GM20000 (cell line): ENCODE data around the gene GYPA.
"Not testable (repeated sequence)": the region's sequence is repeated elsewhere in the genome, so short reads cannot be mapped to it uniquely, and the experiment has no call there.

ENCODE experiments used
- DNase-seq: peaks from one replicate; pipeline ENCODE4 v3.0.0; 2012; ENCODE audit warnings: low spot score
- TF ChIP-seq, protein P1 (sequence below): IDR thresholded peaks from 2 replicates; pipeline ENCODE4 v1.5.1; 2012; ENCODE audit warnings: mild to moderate bottlenecking, control low read depth; ENCODE audit errors: extremely low read depth, missing control alignments

The GYPA gene

DNA sequence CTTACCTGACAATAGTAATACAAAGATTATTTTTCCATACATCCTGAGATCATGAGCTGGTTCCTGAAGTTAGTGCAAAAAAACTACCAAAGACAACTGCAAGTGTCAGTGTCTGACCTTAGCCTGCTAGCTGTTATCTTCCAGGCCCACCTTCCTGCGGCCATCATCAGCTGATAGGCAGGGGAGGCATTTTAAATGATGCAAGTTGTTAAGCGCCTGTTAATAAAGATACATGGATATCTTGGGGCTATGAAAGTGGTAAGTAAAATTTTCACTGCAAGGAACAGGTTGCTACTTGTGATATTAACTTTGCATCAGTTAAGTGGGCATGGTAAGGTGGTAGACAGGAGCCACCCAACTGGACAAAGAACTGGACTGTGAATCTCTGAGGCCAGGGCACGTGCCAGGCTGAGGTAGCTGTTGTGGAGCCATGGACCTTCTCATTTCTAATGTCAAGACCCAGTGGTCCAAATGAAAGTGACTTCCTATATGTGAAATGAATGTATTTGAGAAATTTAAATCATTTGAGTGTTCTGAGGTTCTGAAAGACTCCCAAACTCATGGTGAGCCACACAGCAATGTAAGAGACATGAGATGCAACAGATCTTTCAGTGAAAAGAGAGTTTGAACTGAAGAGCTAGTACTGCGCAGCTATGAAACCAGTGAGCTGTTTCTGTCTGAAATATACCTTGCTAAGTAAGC lies at the start of gene GYPA:
Gene GYPA, minus strand, starts transcription at position 125 of the 702 bp plus-strand sequence. Its CDS starts 83 bp downstream, at position 42.
- not testable (repeated sequence) for DNase-seq

DNA sequence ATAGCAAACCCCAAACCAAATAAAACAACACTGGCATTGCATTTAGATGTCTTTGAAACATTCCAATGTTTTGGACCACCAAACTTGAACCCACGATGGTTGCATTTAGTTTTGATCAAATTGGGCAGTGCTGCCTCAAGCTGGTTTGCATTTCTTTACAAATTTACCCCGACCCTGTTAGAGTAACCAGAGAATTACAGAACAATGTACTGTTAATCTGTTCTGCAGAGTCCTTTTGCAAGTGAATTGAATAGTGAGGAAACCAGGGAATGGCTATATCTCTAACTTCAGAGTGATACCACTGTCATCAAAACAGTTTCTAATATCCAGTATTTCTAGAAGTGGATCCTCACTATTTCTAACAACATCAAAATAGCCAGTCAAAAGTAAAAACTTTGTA lies 49.5 kb upstream of the GYPA start:
- DNase-seq = no peak
- TF ChIP-seq, protein P1, sequence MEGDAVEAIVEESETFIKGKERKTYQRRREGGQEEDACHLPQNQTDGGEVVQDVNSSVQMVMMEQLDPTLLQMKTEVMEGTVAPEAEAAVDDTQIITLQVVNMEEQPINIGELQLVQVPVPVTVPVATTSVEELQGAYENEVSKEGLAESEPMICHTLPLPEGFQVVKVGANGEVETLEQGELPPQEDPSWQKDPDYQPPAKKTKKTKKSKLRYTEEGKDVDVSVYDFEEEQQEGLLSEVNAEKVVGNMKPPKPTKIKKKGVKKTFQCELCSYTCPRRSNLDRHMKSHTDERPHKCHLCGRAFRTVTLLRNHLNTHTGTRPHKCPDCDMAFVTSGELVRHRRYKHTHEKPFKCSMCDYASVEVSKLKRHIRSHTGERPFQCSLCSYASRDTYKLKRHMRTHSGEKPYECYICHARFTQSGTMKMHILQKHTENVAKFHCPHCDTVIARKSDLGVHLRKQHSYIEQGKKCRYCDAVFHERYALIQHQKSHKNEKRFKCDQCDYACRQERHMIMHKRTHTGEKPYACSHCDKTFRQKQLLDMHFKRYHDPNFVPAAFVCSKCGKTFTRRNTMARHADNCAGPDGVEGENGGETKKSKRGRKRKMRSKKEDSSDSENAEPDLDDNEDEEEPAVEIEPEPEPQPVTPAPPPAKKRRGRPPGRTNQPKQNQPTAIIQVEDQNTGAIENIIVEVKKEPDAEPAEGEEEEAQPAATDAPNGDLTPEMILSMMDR = no peak

DNA sequence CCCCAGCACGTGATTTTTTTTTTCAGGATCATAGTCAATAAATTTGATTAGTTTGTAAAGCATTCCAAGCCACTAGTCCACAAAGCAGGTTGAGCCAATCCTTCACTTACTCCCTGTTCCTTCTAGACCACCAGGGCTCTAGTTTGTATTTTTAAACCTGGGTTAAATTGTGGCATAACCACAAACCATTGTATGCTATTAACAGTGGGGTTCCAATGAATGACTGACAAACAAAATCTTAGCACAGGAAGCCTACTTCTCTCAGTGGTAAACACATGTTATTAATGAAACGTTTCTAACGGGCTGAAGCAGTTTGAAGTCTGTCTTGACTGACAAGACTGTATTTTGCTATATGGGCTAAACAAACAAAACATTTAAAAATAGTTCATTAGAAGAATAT lies 48.6 kb upstream of the GYPA start:
- DNase-seq = no peak
- TF ChIP-seq, protein P1 = no peak

DNA sequence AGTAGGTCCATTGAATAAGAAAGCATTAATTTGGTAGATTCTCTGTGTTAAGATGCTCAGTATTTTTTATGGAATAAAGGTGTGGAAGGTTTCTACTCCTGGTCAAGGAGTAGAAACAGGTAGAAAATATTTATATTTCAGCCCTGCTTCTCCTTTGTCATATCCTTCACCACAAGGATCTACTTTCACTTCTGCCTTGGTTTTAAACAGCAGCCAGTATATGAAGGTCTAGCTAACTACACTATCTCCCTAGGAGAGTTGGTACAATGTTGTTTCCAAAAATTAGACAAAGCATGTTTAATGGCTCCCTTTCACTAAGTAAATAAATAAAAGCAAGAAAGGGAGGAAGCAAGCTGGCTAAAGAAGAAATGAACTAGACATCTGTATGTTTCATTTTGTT lies 44.6 kb upstream of the GYPA start:
- no peak for DNase-seq
- TF ChIP-seq, protein P1 = no peak

DNA sequence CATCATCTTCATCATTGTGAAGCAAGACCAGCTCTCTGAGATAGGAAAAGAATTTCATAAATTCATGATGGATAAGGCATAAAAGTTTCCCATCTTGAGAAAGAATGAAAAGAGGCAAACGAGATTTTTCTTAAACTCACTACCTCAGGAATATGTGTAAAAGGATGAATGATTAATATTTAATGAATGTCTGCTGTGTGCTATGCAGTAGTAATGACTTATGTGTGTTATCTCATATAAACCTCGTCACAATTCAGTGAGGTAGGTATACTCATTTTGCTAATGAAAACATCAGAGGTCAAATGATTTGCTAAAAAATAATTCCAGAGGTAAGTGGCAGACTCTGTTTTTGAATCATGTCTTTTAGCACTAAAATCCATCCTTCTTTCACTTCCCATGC lies 42.6 kb upstream of the GYPA start:
- TF ChIP-seq, protein P1 = no peak

DNA sequence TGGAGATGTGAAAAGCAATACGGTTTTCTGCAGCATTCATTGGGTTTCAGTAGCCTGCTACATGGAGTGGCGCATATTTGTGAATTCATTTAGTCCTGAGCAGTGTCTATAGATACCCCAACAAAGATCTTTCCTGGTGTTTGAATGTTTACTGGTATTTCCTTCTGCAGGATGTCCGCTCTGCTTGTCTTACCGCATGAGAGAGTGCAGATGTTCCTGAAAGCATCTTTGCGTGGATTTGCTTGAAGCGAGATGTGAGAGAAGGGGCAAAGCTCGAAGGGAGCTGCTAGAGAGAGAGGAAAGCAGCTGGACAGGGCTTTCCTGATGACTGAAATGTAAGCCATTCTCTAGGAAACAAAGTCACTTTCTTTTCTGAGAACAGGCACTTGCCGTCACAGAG lies 40.9 kb upstream of the GYPA start:
- TF ChIP-seq, protein P1 = no peak

More for the DNA sequence above, 42.6 kb upstream of the GYPA start:
- DNase-seq = no peak

DNA sequence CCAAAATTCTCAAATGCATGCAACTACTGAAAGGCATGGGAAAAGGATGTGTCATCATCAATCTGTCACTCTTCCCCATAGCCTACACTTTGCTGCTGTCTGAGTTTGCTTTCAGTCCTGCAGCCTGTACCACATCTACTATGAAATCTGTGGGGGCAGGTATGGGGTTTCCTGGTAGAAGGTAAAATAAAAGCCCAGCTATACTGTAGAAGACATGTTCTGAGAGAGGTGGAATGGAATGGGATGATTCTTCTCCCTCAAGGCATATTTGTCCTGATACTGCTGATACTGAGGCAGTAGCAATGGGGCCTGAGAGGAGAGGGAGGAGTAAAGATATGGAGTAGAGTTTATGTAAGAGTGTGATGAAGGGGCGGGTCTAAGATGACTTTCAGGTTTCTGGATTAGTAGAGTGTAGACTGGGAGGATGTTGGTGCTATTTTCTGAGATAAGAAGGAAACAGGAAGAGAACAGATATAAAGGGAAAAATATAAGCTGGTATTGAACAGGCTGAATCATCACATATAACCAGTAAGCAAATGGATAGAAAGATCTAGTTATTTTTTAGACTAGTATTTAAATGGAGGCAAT lies 38.7 kb upstream of the GYPA start:
- TF ChIP-seq, protein P1 = no peak
- DNase-seq = no peak

More for the DNA sequence above, 40.9 kb upstream of the GYPA start:
- no peak for DNase-seq

DNA sequence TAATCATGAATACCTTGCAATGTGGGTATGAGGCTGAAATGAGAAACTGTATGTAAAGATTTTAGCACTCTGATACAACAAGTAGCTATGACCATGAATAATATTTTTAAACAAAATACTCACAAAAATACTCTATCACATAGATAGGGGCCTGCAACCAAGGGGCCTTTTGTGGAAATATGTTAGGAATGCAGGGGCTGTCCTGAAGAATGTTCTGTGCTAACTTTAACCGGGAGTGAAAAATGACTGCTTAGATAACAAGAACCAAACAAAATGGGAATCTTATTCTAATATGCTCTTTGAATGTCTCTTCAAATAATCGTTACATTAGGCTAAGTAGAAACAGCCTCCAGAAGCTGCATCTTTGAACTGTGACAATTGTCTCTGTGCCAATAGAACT lies 37.9 kb upstream of the GYPA start:
- DNase-seq = no peak
- TF ChIP-seq, protein P1 = no peak
